Activated T-cell treated with anti-CD3 and anti-CD28 coated beads for 1 hour (primary cell): Measurements from ENCODE around the gene LHFPL4.
"Not testable (repeated sequence)": the region's sequence is repeated elsewhere in the genome, so short reads cannot be mapped to it uniquely, and the experiment has no call there.

Source experiments
- DNase-seq: peaks from one replicate; pipeline ENCODE4 v3.0.0-alpha.2; 2020; ENCODE audit warnings: low read depth

The LHFPL4 gene

DNA sequence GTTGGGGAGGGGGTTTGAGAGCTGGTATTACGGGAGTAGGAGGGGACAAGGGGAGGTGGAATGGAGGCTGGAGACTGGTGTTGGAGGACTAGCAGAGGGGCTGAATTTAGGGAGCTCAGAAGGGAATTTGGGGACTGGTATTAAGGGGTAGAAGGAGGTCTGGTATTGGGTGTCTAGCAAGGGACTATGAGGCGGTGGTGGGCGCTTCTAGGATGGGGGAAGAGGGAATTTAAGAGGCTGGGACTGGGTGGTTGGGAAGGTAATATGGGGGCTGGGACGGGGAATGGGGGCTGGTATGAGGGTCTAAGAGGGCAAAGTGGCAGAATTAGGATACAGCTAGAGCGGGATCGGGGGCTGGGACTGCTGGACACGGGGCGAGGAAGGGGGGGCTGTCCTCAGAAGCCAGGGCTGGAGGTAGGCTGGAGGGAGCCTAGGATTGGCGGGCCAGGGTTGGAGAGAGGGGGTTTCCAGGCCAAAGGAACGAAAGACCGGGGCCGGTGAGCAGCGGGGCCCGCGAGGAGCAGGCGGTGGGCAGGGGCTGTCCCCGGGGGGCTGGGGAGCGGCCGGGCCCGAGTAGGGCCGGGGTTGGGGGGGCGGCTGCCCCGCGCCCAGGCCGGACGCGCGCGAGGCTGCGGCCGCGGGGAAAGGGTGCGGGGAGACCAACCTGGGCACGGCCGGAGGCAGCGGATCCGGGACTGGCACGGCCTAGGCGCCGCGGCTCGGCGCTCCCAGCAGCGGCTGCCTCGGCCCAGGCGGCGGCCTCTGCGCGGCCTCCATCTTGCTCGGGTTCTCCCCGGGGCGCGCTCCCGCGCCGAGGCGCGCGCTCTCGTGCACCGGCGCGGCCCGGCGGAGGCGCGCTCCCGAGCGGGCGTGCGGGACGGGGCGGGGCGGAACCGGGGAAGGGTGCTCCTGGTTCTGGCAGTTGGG lies at the start of gene LHFPL4:
TSS of gene LHFPL4 (minus strand) at position 802 of the 927 bp plus-strand sequence. CDS start 1,143 bp downstream, outside the sequence.
- DNase-seq = no peak

DNA sequence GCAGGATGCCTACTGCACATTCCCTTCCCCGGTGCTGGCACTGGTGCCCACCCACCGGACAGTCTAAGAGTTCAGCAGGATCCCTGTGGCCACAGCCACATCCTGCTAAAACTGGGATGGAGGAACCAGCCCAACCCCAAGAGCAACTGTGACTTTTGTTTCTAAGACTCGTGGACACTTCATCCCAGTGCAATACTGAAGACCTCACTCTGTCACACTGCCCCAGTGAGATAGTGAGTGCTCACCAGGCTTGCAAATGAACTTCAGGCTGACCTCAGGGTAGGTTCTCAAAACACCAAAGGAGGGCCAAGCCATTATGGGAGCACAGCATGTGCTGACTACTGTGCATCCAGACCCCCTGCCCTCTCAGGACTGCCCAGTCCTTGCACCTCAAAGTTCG lies 49.0 kb upstream of the LHFPL4 start:
- DNase-seq = no peak

DNA sequence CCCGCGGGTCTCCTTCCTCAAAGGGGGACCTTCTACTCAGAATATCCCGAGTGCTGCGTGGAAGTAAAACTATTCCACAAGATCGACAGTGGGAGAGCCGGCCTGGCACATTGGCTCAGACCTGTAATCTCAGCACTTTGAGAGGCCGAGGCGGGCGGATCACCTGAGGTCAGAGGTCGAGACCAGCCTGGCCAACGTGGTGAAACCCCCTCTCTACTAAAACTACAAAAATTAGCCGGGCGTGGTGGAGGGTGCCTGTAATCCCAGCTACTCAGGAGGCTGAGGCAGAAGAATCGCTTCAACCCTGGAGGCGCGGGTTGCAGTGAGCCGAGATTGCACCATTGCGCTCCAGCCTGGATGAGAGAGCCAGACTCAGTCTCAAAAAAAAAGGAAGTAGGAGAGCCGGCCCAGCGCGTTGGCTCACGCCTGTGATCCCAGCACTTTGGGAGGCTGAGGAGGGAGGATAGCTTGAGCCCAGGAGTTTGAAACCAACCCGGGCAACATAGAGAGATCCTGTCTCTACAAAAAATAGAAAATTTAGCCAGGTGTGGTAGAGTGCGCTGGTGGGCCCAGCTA lies 47.5 kb upstream of the LHFPL4 start:
- DNase-seq = not testable (repeated sequence)

DNA sequence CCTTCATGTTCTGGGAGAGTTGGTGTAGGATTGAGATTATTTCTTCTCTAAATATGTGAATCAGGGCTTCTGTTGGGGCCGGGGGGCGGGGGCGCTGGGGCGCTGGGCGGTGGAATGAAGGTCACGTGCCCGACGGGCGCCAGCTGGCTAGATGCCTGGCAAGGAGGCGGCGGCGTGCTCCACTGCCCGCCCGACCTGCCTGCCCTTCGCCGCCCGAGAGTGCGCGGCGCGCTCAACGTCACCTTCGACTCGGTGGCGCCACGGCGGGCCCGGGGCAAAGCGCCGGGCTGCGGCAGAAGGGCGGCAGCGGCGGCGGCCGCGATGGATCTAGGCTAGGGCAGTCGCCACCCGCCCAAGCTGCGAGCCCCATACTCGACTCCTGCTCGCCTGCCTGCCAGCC lies 47.0 kb upstream of the LHFPL4 start:
- DNase-seq = no peak

DNA sequence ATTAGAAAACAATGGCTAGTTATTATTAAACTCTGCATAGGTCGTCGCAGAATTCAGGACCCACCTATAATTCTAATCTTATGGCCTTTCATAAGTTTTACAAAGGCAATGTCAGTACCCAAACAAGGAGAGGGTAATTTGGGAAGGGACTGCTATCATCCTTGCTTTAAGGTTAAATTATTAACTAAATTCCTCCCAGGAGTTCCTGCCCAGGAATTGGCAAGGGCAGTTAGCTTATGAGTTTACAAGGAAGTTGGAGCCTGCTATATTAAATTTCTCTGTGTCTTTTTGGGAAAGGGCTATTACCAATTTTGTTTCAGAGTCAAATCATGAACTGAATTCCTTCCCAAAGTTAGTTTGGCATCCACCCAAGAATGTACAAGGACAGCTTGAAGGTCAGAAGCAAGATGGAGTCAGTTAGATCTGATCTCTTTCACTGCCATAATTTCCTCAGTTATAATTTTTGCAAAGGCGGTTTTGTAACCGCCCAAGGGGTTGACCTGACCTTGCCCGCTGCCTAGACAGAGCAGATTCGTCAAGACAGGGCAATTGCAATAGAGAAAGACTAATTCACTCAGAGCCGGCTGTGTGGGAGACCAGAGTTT lies 45.3 kb upstream of the LHFPL4 start:
- DNase-seq = no peak

DNA sequence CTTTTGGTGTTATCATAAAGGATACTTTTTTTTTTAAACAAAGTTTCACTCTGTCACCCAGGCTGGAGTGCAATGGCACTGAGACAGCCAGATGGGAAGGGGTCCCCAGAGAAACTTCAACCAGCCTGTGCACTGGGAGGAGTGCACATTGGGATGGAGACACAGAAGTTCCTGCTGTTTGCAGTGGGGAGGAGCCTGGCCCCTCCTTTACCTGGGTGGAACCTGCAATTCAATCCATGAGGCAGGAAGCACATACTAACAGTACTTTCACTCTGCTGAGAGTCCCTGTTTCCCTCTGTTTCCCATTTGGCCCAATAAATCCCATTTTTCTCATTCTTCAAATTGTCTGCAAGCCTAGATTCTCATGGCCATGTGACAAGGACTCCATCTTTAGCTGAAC lies 42.3 kb upstream of the LHFPL4 start:
- DNase-seq = no peak

DNA sequence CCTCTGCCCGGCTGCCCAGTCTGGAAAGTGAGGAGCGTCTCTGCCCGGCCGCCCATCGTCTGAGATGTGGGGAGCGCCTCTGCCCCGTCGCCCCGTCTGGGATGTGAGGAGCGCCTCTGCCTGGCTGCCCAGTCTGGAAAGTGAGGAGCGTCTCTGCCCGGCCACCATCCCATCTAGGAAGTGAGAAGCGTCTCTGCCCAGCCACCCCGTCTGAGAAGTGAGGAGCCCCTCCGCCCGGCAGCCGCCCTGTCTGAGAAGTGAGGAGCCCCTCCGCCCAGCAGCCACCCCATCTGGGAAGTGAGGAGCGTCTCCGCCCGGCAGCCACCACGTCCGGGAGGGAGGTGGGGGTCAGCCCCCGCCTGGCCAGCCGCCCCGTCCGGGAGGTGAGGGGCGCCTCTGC lies 38.2 kb upstream of the LHFPL4 start:
- DNase-seq = not testable (repeated sequence)

DNA sequence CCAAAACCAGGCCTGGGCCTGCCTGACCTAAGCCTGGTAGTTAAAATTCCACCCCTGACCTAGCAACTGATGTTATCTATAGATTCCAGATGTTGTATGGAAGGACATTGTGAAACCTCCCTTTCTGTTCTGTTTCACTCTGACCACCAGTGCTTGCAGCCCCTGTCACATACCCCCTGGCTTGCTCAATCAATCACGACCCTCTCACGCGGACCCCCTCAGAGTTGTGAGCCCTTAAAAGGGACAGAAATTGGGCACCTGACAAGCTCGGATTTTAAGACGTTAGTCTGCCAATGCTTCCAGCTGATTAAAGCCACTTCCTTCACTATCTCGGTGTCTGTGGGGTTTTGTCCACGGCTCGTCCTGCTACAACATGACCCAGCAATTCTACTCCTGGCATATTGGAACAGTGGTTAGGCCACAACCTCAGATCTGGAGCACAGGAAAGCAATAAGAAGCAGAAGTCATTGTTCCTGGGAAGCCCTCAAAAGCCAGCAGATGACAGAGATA lies 36.7 kb upstream of the LHFPL4 start:
- no peak for DNase-seq

DNA sequence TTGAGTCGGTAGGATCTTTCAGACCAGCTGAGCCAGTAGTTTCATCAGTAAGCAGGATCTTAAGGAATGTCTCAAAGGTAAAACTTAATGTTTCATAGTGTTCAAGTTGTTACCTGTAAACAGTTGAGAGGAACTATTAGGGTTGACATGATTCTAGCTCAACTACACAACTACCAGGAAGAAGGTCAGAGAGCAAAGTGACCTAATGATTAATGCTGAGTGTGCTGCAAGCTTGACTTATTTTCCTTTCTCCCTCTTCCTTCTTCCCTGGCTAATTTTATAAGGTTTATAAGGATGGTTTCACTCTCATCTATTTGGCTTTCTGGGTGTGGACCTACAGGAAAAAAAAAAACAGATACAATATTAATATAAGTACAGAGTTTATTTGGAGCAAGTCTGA lies 30.2 kb upstream of the LHFPL4 start:
- DNase-seq = no peak

DNA sequence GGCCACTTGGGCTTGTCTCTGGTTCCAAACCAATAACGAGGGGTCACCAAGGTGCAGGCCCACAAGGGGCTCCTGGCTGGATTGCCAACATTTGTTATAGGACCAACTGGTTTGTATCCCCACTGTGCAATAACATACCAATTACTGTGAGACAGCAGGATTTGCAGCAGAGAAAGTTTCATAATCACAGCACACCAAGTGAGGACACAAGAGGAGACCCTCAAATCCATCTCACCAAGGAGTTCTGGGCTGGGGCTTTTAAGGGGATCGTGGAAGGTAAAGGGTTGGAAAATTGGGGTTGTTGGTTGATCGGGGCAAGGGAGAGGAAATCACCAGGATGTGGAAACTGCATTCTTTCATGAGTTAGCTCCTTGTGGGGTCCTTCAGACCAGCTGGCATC lies 29.7 kb upstream of the LHFPL4 start:
- no peak for DNase-seq

DNA sequence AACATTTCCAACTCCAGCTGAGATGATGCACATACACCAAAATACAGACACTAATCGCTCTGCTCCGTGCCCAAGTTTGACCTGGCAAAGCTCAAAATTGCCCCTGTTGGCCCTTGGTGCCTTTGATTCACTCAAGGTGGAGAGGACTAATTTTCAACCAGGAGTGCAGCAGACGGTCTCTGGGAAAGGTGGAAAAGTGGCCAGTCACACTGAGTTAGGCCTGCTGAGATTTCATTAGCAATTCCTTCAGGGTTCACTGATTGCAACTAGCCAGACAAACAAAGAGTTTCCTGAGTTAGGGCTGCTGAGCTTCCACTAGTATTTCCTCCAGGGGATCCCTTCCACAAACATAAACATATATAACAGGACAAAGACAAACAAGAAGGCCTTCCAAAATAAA lies 28.7 kb upstream of the LHFPL4 start:
- DNase-seq = no peak

DNA sequence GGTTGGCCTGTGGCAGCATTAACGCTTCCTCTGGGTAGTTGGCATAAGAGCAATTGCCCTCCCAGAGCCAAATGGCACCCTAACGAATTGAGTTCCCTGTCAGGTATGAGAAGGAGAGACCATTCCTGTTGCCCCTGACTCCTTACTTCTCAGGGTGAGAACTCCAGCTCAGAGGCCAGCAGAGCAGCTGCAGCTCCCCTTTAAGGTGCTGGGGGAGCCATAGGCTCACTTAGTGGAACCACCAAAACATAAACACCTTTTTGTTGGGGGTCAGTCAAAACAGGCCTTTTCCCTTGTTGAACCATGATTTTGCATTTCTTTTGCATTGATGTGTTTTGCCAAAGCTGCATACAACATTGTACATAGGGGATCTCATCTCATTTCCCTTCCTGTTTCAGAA lies 28.1 kb upstream of the LHFPL4 start:
- DNase-seq = no peak

DNA sequence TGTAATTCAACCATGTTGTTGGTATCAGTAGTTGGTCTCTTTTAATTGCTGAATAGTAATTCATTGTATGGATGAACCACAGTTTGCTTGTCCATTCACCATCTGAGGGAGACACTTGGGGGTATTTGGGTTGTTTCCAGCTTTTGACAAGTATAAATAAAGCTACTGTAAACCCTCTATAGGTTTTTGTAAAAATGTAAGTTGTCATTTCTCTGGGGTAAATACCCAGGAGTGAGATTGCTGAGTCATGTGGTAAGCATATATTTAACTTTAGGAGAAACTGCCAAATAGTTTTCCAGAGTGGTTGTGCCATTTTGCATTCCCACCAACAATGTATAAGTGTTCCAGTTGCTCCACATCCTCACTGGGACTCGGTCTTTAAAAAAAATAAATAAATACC lies 15.4 kb upstream of the LHFPL4 start:
- DNase-seq = no peak

DNA sequence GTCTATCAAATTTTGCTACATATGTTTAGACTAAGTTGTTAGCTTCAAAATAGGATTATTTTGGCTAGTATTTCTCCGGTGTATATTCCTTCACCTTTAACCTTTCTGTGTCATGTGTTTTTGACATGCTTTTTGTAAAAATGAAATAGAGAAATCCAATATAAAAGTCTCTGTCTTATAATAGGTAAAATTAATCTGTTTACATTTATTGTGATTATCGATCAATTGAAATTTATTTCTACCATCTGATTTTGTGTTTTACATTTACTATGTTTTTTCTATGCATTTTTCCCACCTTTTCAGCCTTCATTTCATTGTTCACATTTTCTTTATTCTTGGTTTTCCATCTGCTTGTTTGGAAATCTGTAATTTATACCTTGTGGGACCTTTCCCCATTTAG lies 11.7 kb upstream of the LHFPL4 start:
- DNase-seq = no peak

DNA sequence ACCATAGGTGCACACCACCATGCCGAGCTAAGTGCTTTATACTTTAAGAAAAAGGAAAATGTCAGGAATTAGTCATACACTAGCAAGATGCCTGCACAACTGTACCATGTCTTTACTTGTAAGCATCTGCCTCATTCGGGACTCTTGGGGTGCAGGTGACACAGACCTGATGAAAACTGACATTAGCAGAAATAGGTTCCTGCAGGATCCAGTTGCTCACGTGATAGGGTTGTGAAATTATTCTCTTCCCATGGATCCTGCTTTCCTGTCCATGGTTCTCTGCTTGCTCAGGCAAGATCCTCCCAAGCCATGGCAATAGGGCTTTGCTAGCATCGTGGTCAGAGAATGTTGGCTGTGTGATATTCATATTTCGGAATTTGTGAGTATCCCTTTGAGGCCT lies 10.2 kb upstream of the LHFPL4 start:
- no peak for DNase-seq

DNA sequence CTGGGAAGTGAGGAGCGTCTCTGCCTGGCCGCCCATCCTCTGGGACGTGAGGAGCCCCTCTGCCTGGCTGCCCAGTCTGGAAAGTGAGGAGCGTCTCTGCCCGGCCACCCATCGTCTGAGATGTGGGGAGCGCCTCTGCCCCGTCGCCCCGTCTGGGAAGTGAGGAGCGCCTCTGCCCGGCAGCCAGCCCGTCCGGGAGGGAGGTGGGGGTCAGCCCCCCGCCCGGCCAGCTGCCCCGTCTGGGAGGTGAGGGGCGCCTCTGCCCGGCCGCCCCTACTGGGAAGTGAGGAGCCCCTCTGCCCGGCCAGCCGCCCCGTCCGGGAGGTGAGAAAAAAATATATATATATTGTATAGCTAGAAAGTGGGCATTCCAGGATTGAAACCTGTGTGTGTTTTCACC lies 6.4 kb upstream of the LHFPL4 start:
- not testable (repeated sequence) for DNase-seq

DNA sequence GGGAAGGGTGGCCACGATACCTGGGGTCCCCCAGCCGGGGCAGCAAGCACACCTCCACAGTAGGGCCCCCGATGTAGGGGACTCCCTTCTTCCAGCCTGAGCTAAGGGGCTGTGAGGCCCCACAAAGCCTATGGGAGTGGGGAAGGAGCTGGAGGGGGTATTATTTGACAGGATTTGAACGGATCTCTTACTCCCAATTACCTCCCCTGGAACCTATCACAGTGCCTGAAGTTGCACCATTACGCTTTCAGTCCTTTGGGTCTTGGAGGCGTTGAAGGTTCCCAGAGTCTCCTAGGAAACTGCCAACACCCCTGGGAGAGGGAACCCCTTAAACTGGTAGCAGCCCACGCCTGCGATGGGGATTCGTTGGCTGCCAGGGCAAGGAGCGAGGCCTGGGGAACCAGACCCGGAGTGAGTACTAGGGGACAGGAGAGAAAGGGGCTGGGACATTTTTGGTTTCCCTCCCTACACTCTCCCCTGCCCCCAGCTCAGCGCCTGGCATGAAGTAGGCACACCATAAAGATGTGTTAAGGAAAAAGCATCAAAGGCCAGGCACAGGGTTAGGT lies 409 bp upstream of the LHFPL4 start:
- no peak for DNase-seq

DNA sequence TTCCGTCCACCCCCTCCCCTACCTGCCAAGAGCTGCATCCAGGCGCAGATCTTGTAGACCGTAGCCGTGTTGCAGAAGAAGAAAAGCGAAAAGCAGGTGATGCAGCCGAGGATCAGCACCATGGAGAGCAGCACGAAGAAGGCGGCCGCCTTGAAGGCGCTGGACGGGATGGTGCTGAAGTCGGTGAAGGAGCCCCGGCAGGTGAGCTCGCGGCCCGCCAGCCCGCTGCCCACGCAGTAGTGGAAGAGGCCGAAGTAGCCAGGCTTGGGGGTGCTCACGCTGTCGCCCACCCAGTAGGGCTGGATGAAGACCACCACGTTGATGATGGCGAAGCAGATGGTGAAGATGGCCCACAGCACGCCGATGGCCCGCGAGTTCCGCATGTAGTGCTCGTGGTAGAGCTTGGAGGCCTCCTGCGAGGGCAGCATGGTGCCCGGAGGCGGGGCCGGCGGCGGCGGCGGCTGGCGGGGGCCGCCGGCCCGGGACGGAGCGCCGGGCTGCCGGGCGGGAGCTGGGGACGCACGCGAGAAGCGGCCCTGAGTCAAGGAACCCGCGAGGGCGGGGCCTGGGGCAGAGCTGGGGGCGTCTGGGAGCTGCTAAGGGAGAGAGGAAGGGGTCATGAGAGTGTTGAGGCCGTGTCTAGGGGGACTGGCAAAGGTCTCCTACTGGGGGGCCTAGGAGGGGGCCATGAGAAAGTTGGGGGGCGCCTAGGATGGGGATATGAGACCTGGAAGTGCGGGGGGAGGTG lies 1.2 kb downstream of the LHFPL4 start:
- DNase-seq = peak; percentile 11

DNA sequence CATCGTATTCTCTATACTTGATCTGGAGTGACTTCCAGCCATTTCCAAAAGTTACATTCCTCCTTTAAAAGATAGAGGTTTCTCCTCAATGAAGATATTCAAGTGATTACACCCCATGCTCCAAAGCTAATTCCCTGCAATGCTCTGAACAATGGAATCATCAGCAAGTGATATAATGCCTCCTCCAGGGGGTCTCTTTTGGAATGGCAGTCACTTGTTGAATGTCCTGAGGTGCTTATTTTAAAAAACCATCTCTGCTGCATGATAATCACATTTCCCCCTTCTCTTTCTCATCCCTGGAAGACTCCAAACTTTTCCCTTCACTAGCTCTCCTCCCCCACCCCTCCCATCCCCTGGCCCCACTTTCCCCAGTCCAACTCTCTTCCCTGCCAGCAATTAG lies 2.6 kb downstream of the LHFPL4 start:
- no peak for DNase-seq

DNA sequence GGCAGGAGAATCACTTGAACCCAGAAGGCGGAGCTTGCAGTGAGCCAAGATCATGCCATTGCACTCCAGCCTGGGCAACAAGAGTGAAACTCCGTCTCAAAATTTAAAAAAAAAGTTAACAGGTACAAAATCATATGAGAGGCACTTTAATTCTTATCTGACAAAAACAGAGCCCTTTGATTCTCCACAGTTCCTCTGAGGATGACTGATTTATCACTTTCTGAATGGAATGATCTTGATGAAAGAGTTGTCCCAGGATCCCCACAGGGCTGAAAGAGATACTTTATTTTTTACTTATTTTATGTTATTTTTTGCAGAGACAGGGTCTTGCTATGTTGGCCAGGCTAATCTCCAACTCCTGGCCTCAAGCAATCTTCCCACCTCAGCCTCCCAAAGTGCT lies 4.0 kb downstream of the LHFPL4 start:
- no peak for DNase-seq

DNA sequence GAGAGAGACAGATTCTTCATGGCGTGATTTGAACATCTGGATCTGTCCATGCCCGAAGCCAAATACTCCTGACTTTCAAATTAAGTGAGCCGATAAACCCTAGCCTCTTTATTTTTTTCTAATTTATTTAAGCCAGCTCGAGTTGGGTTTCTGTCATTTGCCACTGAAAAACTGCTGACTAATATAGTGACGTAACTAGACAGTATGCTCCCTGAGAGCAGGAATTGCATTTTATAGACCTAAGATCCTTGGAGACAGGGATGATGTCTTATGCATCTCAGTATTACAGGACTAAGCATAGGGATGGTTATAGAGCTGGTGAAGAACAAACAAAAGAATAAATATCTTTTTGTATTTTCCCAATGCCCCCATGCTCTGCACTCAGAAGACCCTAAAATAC lies 4.6 kb downstream of the LHFPL4 start:
- no peak for DNase-seq

DNA sequence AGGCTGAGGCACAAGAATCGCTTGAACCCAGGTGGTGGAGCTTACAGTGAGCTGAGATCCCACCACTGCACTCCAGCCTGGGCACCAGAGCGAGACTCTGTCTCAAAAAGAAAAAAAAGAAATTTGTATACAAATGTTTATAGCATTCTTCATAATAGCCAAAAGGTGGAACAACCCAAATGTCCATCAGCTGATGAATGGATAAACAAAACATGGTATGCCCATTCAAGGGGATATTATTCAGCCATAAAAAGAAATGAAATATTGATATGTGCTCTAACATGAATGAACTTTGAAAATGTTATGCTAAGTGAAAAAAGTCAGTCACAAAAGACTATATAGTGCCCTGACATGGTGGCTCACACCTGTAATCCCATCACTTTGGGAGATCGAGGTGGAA lies 11.4 kb downstream of the LHFPL4 start:
- no peak for DNase-seq
